LHCN-M2 (cell line): Measurements from ENCODE around the gene APBB2. TPM values are rescaled to one million over a fixed set of nuclear protein-coding genes. Genes with fewer than 3 reads are reported as not detected.
"Not testable (repeated sequence)": the region's sequence is repeated elsewhere in the genome, so short reads cannot be mapped to it uniquely, and the experiment has no call there.

Experiments
- DNase-seq: peaks from one replicate; pipeline ENCODE4 v3.0.0-alpha.2; 2012; ENCODE audit warnings: low read depth
- total RNA-seq: library from RNA; depleted of rRNA; stranded (reverse); fragments of >200 nt; gene quantifications from 2 replicates; pipeline ENCODE4 v1.2.3, GENCODE V29; 2014

APBB2 gene
- total RNA-seq, 1 experiment from 2014 or later = 109 TPM

DNA sequence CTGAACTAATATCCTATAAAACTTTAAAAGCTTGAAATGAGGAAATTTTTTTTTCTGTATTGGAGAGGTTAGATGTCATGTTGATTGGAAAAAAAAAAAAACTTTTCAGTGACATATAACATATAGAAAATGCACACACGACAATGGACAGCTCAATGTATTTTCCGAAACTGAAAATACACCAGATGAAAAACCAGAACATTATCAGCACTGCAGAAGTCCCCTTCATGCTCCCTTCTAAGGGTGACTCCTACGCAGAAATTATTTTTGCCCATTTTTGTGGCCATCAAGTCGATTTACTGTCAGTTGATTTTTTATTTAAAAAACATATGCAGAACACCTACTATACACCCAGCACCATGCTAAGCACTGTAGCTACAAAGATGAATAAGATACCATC is 148.3 kb downstream of the APBB2 start:
- no peak for DNase-seq

DNA sequence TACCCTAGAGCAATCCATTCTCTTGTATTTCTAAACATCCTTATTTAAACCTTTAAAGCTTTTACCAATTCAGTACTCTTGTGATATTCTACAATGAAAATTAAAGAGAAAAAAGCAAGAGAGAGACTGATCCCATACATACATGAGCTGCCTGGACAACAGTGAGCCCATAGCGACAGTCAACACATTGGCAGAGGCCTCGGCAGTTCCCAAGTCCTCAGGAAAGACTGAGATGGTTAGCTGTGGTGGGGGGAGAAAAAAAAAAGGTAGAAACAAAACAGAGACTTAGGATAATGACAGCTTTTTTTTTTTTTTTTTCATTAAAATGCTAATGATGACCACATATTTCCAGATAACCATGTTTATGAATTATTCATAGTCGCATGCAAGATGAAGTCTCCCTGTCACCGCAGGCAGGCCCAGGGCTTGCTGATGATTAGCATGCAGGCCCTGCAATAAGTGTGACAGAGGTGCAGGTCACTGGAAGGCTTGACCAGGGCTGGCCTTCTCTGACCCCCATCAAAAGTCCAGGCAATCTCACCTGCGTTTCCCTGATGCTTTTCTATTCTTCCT is 148.8 kb downstream of the APBB2 start:
- DNase-seq = no peak

DNA sequence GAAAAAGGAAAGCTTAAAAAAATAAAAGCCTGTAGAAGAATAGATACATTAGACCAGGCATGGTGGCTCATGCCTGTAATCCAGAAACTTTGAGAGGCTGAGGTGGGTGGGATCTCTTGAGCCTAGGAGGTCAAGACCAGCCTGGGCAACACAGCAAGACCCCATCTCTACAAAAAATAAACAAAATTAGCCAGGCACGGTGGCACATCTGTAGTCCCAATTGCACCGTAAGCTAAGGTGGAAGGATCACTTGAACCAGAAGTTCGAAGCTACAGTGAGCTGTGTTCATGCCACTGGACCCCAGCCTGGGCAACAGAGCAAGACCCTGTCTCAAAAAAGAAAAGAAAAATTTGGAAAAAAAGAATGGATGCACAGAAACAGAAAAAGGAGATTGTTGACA is 149.4 kb downstream of the APBB2 start:
- no peak for DNase-seq

DNA sequence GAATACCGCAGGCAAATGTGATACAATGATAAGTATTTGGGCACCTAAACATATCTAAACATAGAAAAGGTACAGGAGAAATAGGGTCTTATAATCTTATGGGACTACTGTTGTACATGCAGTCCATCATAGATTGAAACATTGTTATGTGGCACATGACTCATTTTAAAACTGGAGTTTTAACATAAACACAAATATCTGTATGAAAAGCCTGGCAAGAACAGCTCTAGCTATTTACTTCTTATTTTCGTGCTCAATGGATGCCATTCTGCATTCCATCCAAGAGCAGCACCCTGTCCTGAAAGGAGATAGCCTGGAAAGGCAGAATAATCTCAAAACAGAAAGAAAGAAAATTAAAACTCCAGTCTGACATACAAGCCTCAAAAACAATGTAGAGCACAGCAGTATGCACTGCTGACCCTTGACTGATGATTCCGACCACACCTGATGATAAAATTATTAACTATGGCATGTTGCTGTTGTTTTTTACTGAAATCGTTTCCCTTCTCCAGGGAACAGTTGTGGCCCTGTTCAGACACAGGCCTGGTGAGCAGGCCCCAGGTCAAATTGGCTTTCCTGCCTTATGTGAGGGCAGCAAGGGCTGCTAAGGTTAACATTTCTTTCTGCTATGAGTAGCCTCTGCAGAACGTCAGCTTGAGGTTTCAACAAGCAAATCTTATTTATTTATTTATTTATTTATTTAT is 152.7 kb downstream of the APBB2 start:
- peak; percentile 36 for DNase-seq

DNA sequence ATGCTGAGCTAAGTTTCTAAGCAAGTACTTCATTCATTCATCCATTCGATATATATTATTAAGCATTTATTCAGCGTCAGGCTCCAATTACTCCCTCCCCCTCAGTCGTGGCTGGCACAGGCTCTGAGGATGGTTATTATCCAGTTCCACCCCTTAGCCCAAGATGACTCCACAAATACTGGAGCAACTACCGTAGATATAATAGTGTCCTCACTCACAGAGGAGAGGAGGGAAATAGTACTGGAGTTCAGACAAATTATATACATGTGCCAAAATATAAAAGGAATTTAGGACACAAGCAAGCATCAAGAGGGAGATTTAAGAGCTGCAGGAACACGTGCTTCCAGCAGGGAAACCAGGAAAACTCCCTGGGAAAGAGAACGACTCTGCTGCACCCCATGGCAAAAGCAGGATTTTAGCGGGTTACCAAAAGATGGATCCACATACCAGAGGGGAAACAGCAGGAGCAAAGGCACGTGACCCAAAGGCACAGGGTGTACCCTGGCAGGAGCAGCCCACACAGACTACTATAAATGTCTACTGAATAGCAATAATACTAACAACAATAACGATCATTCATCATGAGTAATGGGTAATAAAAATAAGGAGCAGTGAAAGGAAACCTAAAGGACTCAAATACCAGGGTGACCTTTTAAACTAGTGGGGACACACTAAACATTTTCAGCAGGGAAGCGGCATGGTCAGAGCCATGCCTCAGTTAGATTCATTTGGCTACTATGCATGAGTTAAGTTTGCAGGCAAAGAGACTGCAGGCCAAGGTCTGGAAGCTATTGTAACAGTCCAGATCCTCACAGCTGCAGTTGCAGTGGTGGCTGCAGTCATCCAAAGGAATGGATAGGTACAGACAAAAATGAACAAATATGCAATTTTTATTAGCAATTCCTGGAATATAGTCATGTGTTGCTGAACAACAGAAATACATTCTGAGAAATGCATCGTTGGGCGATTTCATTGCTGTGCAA is 153.7 kb downstream of the APBB2 start:
- DNase-seq = peak; percentile 84

DNA sequence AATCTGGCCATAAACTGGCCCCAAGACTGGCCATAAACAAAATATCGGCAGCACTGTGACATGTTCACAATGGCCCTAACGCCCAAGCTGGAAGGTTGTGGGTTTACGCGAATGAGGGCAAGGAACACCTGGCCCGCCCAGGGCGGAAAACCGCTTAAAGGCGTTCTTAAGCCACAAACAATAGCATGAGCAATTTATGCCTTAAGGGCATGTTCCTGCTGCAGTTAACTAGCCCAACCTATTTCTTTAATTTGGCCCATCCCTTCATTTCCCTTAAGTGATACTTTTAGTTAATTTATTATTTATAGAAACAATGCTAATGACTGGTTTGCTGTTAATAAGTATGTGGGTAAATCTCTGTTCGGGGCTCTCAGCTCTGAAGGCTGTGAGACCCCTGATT is 154.9 kb downstream of the APBB2 start:
- not testable (repeated sequence) for DNase-seq

DNA sequence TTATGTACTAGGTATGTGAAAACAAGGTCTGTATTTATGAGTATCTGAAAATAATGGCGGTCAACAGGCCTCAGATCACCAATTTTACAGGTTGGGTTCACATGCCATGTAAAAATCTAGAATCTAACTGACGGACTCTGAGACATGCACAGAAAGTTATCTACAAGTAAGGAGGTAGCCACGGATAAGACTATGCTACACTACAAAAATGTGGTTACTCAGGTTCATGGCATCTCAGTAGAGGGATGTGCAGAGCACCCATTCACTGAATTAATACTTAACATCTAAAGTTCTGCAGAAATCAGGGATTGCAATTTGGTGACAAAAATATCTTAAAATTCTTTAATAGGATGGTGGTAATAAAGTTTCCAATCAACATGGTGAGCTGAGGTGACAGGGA is 155.9 kb downstream of the APBB2 start:
- DNase-seq = peak; percentile 26

DNA sequence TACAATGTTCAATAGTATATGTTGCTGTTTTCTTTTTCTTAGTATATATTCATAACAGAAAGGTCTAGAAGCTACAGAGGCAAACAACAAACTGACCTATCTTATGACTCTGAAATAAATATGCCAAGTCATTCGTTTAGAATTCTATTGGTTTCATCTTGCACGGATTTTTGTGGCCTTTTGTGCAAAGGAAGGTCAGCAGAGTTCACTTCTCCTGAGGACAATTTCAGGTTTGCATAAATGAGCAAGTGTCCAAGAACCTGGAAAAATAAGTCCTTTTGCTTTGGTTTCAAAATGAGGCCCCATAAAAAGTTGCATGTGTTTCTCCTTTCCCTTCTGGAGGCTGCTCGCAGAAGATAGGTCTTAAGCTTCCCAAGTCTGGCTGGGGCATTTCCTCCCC is 156.9 kb downstream of the APBB2 start:
- peak; percentile 91 for DNase-seq

DNA sequence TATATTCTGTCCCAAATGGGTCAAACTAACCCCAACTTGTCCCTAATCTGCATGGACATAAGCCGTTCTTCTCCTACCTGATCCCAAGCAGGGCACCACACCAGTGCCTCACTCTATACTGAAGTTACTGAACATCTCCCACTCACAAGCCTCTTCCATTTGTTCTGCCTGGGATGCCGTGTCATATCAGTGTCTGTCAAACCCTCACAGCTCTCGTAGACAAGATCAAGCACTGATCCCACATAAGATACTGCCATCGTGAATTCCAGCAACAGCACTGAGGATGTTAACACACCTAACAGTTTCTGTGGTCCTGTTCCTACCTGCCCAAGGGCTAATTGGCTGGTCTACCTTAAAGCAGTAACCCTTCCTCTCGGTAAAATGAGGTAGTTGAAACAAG is 162.1 kb downstream of the APBB2 start:
- no peak for DNase-seq

DNA sequence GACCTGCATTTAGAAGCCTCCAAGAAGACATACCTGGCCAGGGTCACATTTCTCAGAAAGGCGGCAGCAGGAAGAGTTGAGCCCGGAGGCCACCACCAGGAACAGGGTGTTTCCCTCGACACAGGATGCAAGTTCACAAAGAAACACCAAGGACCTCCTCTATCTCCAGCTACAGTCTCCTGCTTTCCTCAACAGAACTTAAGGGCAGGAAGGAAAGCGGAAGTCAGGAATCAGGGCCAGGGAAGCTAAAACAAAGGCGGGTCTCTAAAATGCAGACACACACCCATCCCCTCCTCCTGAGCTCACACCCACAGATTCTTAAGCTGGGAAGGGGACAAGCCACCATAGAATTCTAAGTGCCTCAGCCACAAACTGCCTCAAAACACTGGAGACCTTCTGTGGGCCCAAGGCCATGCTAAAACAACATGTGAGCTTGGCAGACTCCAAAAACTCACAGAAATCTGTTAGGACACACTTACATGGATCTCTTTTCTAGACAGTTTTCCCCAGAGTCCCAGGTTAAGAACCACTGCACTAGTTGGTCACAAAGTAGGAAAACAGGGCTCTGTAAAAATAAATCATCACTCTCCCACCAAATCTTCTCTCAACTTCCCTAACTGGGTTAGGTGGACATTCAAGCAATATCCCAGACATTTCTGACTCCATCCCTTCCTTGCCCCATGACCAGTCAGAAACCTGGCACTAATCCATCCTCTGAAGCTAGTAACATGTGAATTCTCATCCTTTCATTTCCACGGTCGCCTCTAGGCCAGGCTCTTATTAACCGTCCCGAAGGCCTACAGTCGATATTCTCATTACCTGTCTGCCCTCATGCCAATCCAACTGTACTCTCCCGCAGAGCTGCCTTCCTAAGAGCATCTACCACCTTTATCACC is 163.2 kb downstream of the APBB2 start:
- DNase-seq = no peak

DNA sequence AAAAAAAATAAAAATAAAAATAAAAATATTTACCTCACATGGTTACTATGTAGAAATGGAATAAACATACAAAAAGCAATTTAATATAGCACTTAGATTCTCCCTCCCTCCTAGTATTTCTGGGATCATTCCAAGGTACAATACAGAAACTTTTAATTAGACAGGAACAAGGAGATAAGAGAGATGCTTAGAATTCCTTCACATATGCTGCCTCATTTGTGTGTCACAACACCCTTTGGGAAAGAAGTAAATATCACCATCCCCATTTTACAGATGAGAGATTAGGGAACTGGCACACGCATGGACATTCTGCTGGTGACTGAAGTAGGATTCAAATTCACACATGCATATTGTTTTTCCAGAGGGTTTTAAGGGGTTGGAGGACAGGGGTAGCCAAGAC is 164.2 kb downstream of the APBB2 start:
- no peak for DNase-seq

DNA sequence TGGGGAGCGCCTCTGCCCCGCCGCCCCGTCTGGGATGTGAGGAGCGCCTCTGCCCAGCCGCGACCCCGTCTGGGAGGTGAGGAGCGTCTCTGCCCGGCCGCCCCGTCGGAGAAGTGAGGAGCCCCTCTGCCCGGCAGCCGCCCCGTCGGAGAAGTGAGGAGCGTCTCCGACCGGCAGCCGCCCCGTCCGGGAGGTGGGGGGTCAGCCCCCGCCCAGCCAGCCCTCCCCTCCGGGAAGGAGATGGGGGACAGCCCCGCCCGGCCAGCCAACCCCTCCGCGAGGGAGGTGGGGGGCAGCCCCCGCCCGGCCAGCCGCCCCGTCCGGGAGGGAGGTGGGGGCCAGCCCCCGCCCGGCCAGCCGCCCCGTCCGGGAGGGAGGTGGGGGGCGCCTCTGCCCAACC is 165.2 kb downstream of the APBB2 start:
- not testable (repeated sequence) for DNase-seq

DNA sequence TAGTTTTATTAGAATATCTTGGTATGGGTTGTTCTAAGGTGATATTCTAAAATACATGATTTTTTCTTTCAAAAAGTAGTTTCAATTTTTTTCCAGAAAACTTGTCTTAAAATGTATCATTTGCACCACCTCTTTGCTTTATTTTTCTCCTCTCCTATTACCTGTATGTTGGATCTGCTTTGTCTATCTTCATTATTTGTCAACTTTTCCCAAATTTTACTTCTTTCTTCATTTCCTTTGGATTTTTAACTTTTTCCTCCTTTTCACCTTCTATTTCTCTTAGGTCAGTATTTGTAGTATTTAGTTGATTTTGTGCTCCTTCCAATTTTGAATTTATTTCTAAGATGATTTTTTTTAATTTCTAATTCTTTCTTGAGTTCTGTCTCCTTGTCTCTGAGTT is 169.6 kb downstream of the APBB2 start:
- no peak for DNase-seq

DNA sequence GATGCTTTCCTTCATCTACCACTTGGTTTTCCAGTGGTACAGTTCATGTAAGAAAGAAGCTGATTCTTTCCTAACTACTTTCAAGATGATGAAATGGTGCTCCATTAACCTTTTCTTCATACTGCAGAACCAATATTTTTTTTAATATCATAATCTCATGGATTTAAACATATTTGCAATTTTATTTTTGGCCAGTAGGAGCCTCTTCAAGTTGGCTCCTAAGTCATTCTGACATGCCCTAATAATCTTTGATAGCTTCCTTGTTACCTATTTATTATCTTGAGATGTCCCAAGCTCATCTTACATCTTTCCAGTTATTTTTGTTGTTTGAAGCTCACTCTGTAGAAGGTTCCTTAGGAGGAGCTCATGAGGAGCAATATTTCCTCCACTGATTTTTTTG is 170.2 kb downstream of the APBB2 start:
- DNase-seq = no peak

DNA sequence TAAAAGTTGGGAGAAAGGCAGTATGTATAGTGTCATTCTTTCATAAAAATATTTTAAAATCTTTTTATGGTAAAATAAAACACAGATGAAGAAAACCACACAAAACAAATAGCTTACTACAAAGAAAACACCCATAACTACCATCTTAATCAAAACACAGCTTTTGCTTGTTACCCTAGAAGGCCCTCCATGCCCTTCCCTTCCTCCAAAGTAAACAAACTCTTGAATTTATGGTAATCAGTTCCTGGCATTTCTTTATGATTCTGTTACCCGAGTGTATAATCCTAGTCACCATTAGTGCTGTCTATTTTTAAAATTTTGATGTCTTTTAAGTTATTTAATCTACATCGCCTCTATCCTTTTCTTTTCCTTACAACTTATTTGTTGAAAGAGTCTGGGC is 170.9 kb downstream of the APBB2 start:
- no peak for DNase-seq

DNA sequence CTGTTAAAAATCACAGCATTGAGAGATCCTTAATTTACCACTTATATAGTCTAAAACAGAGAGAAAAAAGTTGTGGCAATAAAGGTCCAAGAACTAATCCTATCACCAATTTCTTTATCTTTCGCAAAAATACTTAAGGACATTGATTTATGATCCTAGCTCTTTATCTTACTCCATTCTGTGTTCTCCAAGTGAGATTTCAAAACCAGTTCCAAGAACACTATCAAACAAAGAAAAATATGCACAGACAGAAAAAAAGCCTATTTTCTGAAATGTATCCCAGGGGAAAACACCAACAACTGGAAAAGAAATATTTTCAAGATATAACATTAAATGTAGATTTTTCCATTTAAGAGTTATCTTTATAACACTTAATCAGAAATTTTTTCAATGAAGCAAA is 172.8 kb downstream of the APBB2 start:
- no peak for DNase-seq

DNA sequence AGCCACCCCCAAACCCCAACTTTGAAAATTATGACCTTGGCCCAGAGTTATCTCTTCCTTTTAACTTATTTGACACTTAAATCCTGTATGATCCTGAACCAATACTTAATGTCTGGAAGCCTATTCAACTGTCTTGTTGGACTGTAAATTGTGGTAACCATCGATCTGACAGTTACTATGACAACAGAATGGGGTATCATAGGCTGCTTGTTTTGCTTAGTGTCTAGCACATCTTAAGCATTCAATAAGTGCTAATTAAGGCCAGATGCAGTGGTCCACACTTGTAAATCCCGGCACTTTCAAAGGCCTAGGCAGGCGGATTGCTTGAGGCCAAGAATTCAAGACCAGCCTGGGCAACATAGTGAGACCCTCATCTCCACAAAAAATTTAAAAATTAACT is 175.0 kb downstream of the APBB2 start:
- DNase-seq = no peak

DNA sequence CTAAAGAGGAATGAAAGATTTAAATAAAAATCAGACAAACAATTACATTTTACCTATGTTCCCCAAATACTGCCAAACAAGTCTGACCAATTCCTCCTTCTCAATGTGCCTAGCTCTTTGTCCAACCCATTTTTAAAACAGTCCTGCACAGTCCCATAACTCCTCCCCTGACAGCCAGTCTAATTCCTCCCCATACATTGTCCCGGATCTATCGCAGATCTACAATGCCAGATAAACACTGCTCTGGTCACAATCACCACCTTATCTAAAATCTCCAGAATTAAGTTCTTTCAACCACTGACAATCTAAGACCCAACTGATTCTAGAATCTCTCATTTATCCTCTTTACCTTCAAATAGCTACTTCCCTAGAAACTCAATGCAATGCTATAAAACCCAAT is 176.0 kb downstream of the APBB2 start:
- DNase-seq = no peak

DNA sequence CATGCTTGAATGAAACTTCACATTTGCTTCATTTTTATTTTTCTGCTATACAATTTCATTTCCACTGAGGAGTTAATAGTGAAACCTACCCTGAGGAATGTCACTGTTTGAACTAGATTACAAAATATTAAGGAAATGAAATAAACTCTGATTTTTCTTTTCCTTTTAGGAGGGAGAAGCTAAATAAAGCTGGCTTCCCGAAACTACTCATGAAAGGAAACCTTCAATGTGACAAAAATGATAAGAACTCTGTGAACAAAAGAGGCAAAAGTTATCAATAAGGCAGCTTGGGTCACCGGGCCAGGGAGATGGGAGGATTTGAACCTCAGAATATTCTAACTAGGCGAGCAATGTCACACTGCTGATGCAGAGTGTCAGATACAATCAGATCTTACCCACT is 185.2 kb downstream of the APBB2 start:
- no peak for DNase-seq

DNA sequence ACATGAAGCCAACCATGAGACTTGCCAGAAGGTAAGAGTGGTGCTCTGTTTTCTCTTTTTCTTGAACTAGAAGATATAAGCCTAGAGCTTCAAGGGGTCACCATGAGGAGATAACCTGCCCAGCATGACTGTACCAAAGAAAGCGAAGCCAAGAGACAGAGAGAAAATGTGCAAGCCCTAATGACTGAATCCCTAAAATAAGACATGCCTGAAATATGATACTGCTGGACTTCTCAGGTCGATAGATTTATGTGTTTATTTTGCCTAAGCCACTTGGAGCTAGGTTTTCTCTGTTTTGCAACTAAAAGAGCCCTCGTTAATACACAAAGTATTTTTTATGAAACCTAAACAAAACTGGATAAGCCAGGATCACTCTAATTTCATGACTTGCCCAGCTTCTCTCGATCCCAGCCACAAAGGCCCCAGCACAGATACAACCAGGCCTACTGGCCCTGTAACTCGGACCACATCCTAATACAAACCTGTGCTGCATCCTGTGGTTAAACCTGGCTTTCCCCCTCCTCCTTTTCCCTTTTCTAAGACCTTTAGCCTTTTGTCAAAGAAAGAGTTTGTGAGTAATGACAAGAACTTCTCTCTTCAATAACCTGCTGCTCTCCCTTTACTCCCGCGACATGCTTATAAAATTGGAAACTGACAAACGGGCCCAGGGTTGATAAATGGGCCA is 185.8 kb downstream of the APBB2 start:
- peak; percentile 57 for DNase-seq

DNA sequence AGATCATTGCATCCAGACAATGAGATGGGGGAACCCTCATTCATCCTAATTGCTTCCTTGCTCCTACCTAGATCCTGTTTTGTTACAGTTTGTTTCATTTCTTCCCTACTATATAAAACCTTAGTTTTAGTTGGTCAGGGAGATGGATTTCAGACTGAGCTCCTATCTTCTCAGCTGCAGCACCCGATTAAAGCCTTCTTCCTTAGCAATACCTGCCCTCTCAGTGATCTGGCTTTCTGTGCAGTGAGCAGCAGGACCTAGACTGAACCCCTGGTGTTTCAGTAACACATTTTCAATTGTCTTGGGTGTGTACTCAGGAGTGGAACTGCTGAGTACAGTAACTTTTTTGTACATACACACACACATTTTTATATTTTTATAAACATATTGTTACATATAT is 187.4 kb downstream of the APBB2 start:
- DNase-seq = no peak
